NB4 (cell line): ENCODE results near the gene ALX1.

ENCODE experiments used
- MYC ChIP-seq: IDR thresholded peaks from 2 replicates; pipeline ENCODE4 v1.6.1; 2011; ENCODE audit warnings: low read depth, low read length
- POLR2A ChIP-seq: IDR thresholded peaks from 2 replicates; pipeline ENCODE4 v1.6.1; 2011; ENCODE audit warnings: mild to moderate bottlenecking; ENCODE audit not compliant: insufficient read length; ENCODE audit errors: extremely low read depth
- TF ChIP-seq, protein P1 (sequence below): IDR thresholded peaks from one replicate; pipeline ENCODE4 v1.5.1; 2012; ENCODE audit warnings: low read depth, low read length

DNA sequence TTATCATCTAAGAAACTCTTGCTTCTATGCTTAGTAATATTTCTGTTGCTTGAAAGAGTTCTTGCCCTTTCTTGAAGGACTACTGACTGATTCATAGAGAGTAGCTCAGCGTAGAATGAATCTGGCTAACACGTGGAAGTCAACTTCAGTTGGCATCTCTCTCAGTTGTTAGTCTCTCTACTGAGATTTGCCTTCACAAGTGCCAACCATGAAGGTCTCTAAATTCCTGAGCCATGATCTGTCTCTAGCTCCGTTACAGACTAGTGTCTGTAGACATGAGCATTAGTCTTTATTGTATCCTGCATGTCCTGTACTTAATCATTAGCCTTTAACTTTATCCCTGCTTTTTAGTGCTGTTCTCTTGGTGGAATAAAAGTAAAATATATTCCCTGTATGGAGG lies 19.1 kb upstream of the ALX1 start:
- TF ChIP-seq, protein P1, sequence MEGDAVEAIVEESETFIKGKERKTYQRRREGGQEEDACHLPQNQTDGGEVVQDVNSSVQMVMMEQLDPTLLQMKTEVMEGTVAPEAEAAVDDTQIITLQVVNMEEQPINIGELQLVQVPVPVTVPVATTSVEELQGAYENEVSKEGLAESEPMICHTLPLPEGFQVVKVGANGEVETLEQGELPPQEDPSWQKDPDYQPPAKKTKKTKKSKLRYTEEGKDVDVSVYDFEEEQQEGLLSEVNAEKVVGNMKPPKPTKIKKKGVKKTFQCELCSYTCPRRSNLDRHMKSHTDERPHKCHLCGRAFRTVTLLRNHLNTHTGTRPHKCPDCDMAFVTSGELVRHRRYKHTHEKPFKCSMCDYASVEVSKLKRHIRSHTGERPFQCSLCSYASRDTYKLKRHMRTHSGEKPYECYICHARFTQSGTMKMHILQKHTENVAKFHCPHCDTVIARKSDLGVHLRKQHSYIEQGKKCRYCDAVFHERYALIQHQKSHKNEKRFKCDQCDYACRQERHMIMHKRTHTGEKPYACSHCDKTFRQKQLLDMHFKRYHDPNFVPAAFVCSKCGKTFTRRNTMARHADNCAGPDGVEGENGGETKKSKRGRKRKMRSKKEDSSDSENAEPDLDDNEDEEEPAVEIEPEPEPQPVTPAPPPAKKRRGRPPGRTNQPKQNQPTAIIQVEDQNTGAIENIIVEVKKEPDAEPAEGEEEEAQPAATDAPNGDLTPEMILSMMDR = no peak
- TF ChIP-seq POLR2A (no peak), MYC (no peak)
